ENCODE results near the gene NTSR2. TPM values are rescaled to one million over a fixed set of nuclear protein-coding genes. Genes with fewer than 3 reads are reported as not detected.

Gene NTSR2
- total RNA-seq, 4 donors from 2014 or later, result not detected

- no peaks in the 10 kb centered on the region for H3K9me3 ChIP-seq
- H3K27ac ChIP-seq, result no peak overlapping the region
- H3K4me3 ChIP-seq, result no peak overlapping the region
- H3K27me3 ChIP-seq, result no peaks in the 10 kb centered on the region
- peaks cover 0 to 29% (median 11%) of the 10 kb centered on the region in 3 donors for H3K4me1 ChIP-seq
- 68 to 78% methylated on average over 5 of the region's 5 CpGs for WGBS, 2 donors (ENCODE audit: low coverage in 1 of 2)
- TF ChIP-seq, protein P1, sequence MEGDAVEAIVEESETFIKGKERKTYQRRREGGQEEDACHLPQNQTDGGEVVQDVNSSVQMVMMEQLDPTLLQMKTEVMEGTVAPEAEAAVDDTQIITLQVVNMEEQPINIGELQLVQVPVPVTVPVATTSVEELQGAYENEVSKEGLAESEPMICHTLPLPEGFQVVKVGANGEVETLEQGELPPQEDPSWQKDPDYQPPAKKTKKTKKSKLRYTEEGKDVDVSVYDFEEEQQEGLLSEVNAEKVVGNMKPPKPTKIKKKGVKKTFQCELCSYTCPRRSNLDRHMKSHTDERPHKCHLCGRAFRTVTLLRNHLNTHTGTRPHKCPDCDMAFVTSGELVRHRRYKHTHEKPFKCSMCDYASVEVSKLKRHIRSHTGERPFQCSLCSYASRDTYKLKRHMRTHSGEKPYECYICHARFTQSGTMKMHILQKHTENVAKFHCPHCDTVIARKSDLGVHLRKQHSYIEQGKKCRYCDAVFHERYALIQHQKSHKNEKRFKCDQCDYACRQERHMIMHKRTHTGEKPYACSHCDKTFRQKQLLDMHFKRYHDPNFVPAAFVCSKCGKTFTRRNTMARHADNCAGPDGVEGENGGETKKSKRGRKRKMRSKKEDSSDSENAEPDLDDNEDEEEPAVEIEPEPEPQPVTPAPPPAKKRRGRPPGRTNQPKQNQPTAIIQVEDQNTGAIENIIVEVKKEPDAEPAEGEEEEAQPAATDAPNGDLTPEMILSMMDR (IDR thresholded peaks at IDR 0.05), result no peak
- no peak for TF ChIP-seq EP300 (IDR thresholded peaks at IDR 0.05)
- TF ChIP-seq POLR2AphosphoS5 (IDR thresholded peaks at IDR 0.05), result no peak
- TF ChIP-seq POLR2A (IDR thresholded peaks at IDR 0.05), result no peak
- H3K36me3 ChIP-seq, result no peaks in the 10 kb centered on the region
- no peak for ATAC-seq
Measured at GRCh38 chr2:11701206-11701605, 31.2 kb upstream of the NTSR2 start.

- no peak for ATAC-seq
- no peaks in the 10 kb centered on the region for H3K36me3 ChIP-seq
- no peak overlapping the region for H3K4me3 ChIP-seq
- H3K27me3 ChIP-seq, result no peaks in the 10 kb centered on the region
- no peak overlapping the region for H3K27ac ChIP-seq
- TF ChIP-seq POLR2A (IDR thresholded peaks at IDR 0.05) (no peak), EP300 (IDR thresholded peaks at IDR 0.05) (no peak), POLR2AphosphoS5 (IDR thresholded peaks at IDR 0.05) (no peak)
- TF ChIP-seq, protein P1 (IDR thresholded peaks at IDR 0.05), result no peak
- no peaks in the 10 kb centered on the region for H3K9me3 ChIP-seq
- WGBS, 2 donors (ENCODE audit: low coverage in 1 of 2), result 80 to 81% methylated on average over 2 to 8 of the region's 9 CpGs
- H3K4me1 ChIP-seq, result peaks cover 0 to 29% (median 11%) of the 10 kb centered on the region in 3 donors
Measured at GRCh38 chr2:11699686-11700670, 30.0 kb upstream of the NTSR2 start.

- Histone ChIP-seq H3K4me3 (no peak overlapping the region), H3K4me1 (peaks cover 0 to 31% (median 11%) of the 10 kb centered on the region in 3 donors), H3K36me3 (no peaks in the 10 kb centered on the region), H3K27ac (peak overlapping the region in 3 of 4 donors; percentile 68 to 79 (median 77)), H3K9me3 (no peaks in the 10 kb centered on the region), H3K27me3 (no peaks in the 10 kb centered on the region)
- WGBS, 2 donors (ENCODE audit: low coverage in 1 of 2), result 41 to 49% methylated on average over 7 to 8 of the region's 24 CpGs
- peak; percentile 74 for TF ChIP-seq POLR2AphosphoS5 (IDR thresholded peaks at IDR 0.05)
- no peak for TF ChIP-seq POLR2A (IDR thresholded peaks at IDR 0.05)
- ATAC-seq, result peak; percentile 88
Measured at GRCh38 chr2:11698009-11698922, 28.3 kb upstream of the NTSR2 start.

DNA sequence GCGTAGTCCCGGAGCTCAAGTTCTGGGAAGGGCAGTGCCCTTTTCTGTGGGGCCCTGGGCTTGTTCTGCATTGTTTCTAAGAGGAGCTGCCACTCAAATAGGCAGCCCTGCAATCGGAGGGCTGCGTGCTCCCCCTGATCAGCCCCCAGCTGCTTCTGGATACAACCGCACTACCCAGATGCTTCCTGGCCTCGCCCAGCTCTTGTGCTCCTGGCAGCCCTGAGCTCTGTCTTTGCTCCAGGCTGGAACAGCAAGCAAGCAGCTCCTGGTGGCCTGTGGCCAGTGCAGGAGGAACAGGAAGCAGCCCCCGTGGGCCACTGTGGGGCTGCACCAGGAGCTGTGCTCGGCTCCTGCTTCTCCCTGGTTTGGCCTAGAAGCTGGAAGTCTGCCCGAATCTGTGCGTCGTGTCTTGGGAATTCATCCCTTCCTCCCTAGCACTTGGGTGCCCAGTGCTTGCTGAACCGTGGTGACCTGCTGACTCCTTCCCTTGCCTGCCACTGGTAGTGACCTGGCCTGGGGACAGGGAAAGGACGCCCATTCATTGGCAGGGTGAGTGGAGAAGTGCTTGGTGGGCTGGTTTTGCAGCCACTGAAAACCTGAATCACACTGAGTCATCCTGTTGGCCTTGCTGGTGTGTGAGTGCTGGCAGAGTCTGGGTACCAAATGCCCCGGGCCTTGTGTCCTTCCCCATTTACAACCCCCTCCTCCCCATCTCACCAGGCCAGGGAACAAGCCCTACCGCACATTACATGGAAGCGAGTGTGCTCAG, 27.3 kb upstream of the NTSR2 start:
- H3K27me3 ChIP-seq, result no peaks in the 10 kb centered on the region
- H3K36me3 ChIP-seq, result no peaks in the 10 kb centered on the region
- WGBS, 2 donors (ENCODE audit: low coverage in 1 of 2), result 58 to 80% methylated on average over 1 to 4 of the region's 16 CpGs
- peak overlapping the region in 3 of 4 donors; percentile 68 to 79 (median 77) for H3K27ac ChIP-seq
- no peak for ATAC-seq
- H3K4me1 ChIP-seq, result peaks cover 0 to 40% (median 11%) of the 10 kb centered on the region in 3 donors
- H3K9me3 ChIP-seq, result no peaks in the 10 kb centered on the region
- H3K4me3 ChIP-seq, result no peak overlapping the region
- no peak for TF ChIP-seq EP300 (IDR thresholded peaks at IDR 0.05)
- TF ChIP-seq POLR2AphosphoS5 (IDR thresholded peaks at IDR 0.05), result peak; percentile 31
- TF ChIP-seq POLR2A (IDR thresholded peaks at IDR 0.05), result peak in 1 of 2 donors; percentile 10

DNA sequence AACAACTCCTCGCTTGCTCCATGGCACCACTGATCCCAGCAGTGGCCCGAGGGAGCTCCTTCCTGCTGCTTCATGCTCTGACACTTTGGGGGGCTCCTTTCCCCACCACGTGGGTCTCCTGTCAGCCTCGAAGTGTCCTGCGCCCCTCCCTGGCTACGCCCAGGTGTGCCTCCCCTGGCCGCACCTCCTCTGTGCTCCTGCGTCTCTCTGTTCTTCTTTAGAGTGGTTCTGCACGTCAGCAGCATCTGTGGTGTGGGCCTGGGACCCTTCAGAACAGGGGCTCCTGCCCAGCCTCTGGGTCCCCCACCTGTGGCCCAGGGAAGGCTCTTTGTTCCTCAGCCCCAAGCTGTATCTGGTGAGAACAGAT, 26.7 kb upstream of the NTSR2 start:
- Histone ChIP-seq H3K9me3 (no peaks in the 10 kb centered on the region), H3K27me3 (no peaks in the 10 kb centered on the region), H3K4me3 (no peak overlapping the region), H3K36me3 (no peaks in the 10 kb centered on the region), H3K4me1 (peaks cover 0 to 40% (median 11%) of the 10 kb centered on the region in 3 donors), H3K27ac (peak overlapping the region in 3 of 4 donors; percentile 68 to 79 (median 77))
- WGBS, 2 donors (ENCODE audit: low coverage in 1 of 2), result 67 to 76% methylated on average over 3 to 6 of the region's 9 CpGs
- no peak for ATAC-seq
- TF ChIP-seq POLR2A (IDR thresholded peaks at IDR 0.05) (no peak), POLR2AphosphoS5 (IDR thresholded peaks at IDR 0.05) (no peak), EP300 (IDR thresholded peaks at IDR 0.05) (no peak)
- TF ChIP-seq, protein P1 (IDR thresholded peaks at IDR 0.05), result no peak
